GM23248 (cell line): ENCODE results near the gene RFX2. TPM values are rescaled to one million over a fixed set of nuclear protein-coding genes. Genes with fewer than 3 reads are reported as not detected.
"Not testable (repeated sequence)": the region's sequence is repeated elsewhere in the genome, so short reads cannot be mapped to it uniquely, and the experiment has no call there.

ENCODE experiments used
- DNase-seq: peaks from one replicate; pipeline ENCODE4 v3.0.0-alpha.2; 2015
- H2AFZ ChIP-seq: fragments of 200-600 bp; sonication (generic); 2 replicates; pipeline ENCODE4 v1.6.1; 2016; ENCODE audit warnings: antibody characterized with exemption
- H3F3A ChIP-seq: fragments of 200-600 bp; sonication (generic); 2 replicates; pipeline ENCODE4 v1.6.1; 2016; ENCODE audit warnings: mild to moderate bottlenecking, antibody characterized with exemption, mixed run types; ENCODE audit not compliant: insufficient read depth
- H3K27ac ChIP-seq: fragments of 200-600 bp; sonication (generic); 2 replicates; pipeline ENCODE4 v1.5.1; 2016; ENCODE audit warnings: mild to moderate bottlenecking
- H3K27me3 ChIP-seq: fragments of 200-600 bp; sonication (generic); replicated peaks from 2 replicates; pipeline ENCODE4 v1.6.1; 2016; ENCODE audit warnings: mild to moderate bottlenecking; ENCODE audit not compliant: insufficient read depth
- H3K36me3 ChIP-seq: fragments of 200-600 bp; sonication (generic); 2 replicates; pipeline ENCODE4 v1.6.1; 2016; ENCODE audit warnings: low read depth, mild to moderate bottlenecking
- H3K4me1 ChIP-seq: fragments of 200-600 bp; sonication (generic); 2 replicates; pipeline ENCODE4 v1.6.1; 2016; ENCODE audit warnings: mild to moderate bottlenecking; ENCODE audit not compliant: insufficient read depth
- H3K4me2 ChIP-seq: fragments of 200-600 bp; sonication (generic); one replicate; pipeline ENCODE4 v1.6.1; 2016; ENCODE audit warnings: mild to moderate bottlenecking; ENCODE audit not compliant: unreplicated experiment
- H3K4me3 ChIP-seq: fragments of 200-600 bp; sonication (generic); 2 replicates; pipeline ENCODE4 v1.5.1; 2016; ENCODE audit warnings: mild to moderate bottlenecking
- H3K79me2 ChIP-seq: fragments of 200-600 bp; sonication (generic); 2 replicates; pipeline ENCODE4 v1.6.1; 2016; ENCODE audit warnings: mild to moderate bottlenecking; ENCODE audit not compliant: insufficient read depth
- H3K9ac ChIP-seq: fragments of 200-600 bp; sonication (generic); 2 replicates; pipeline ENCODE4 v1.6.1; 2016; ENCODE audit warnings: mild to moderate bottlenecking
- H3K9me2 ChIP-seq: fragments of 200-600 bp; sonication (generic); 2 replicates; pipeline ENCODE4 v1.6.1; 2016; ENCODE audit warnings: mixed run types, mild to moderate bottlenecking, moderate library complexity; ENCODE audit not compliant: insufficient read depth
- H3K9me3 ChIP-seq: fragments of 200-600 bp; sonication (generic); one replicate; pipeline ENCODE4 v1.6.1; 2017; ENCODE audit warnings: low read depth
- H4K20me1 ChIP-seq: fragments of 200-600 bp; sonication (generic); 2 replicates; pipeline ENCODE4 v1.6.0; 2016; ENCODE audit not compliant: insufficient read depth
- EZH2 ChIP-seq: fragments of 200-600 bp; sonication (generic); IDR thresholded peaks from 2 replicates; pipeline ENCODE4 v1.6.1; 2018; ENCODE audit warnings: antibody characterized with exemption, mild to moderate bottlenecking; ENCODE audit not compliant: insufficient read depth, poor library complexity, severe bottlenecking
- EZH2phosphoT487 ChIP-seq: fragments of 200-600 bp; sonication (generic); IDR thresholded peaks from 2 replicates; pipeline ENCODE4 v1.6.1; 2018; ENCODE audit warnings: antibody characterized with exemption, moderate library complexity, mild to moderate bottlenecking, low read depth; ENCODE audit not compliant: insufficient read depth
- WGBS, 2 experiments: methylation state at CpG; one replicate each; pipeline ENCODE4 v1.1.6; 2015 to 2017; ENCODE audit warnings: low lambda C conversion rate in 2 of 2, low coverage in 1 of 2; ENCODE audit errors: missing lambda C conversion rate in 2 of 2; 5-methylcytosine and 5-hydroxymethylcytosine counted together
- in situ Hi-C: fragments of 300-500 bp; cut with MboI; formaldehyde crosslinking; loops from 2 replicates; pipeline ENCODE4 v1.15.0; 2020
- polyA plus RNA-seq: library from polyadenylated mRNA; unstranded; fragments of >200 nt; fragmentation: Nextera tagmentation; extraction: Ambion mirVana; gene quantifications from 2 replicates; pipeline ENCODE4 v1.2.1, GENCODE V29; 2016
- total RNA-seq: library from RNA; depleted of rRNA; stranded (reverse); fragments of >200 nt; shearing (Covaris generic); gene quantifications from 2 replicates; pipeline ENCODE4 v1.2.3, GENCODE V29; 2014

Gene RFX2
- total and polyA plus RNA-seq, 2 experiments from 2014 or later: 11.3 to 13.1 TPM

- H3K27ac ChIP-seq: peak overlapping the region; percentile 74
- peaks cover 100% of the 10 kb centered on the region for H3K79me2 ChIP-seq
- peaks cover 7% of the 10 kb centered on the region; the same call in 1 of the 2 replicates for H4K20me1 ChIP-seq
- H3F3A ChIP-seq: peaks cover 27% of the 10 kb centered on the region
- peak; percentile 86 for DNase-seq
- H3K4me3 ChIP-seq: peak overlapping the region; percentile 50
- in situ Hi-C loops: no loop called here
- no peaks in the 10 kb centered on the region for H3K36me3 ChIP-seq
- H3K4me2 ChIP-seq: peak overlapping the region; percentile 80
- 10 to 14% methylated on average over 8 of the region's 8 CpGs for WGBS, 2 experiments
- no peaks in the 10 kb centered on the region for H3K27me3 ChIP-seq
- peaks cover 42% of the 10 kb centered on the region for H3K4me1 ChIP-seq
- TF ChIP-seq EZH2 (no peak), EZH2phosphoT487 (no peak)
- H3K9ac ChIP-seq: peak overlapping the region; percentile 50
- no peaks in the 10 kb centered on the region for H3K9me3 ChIP-seq
- H2AFZ ChIP-seq: no peak overlapping the region
- no peaks in the 10 kb centered on the region for H3K9me2 ChIP-seq
Measured at GRCh38 chr19:5966215-5966614, 144.1 kb downstream of the RFX2 start.

GRCh38 chr19:5964816-5965565 is 145.3 kb downstream of the RFX2 start:
- no peak overlapping the region for H3K4me2 ChIP-seq
- no peaks in the 10 kb centered on the region for H3K27me3 ChIP-seq
- H3K9me3 ChIP-seq: no peaks in the 10 kb centered on the region
- no peak overlapping the region for H3K27ac ChIP-seq
- H4K20me1 ChIP-seq: 0 out of 2 replicates have a peak, but pooled peaks cover 4% of the 10 kb centered on the region
- in situ Hi-C loops: no loop called here
- H3K36me3 ChIP-seq: no peaks in the 10 kb centered on the region
- peaks cover 27% of the 10 kb centered on the region for H3F3A ChIP-seq
- H3K9me2 ChIP-seq: no peaks in the 10 kb centered on the region
- peaks cover 100% of the 10 kb centered on the region for H3K79me2 ChIP-seq
- no peak for TF ChIP-seq EZH2phosphoT487
- TF ChIP-seq EZH2: no peak
- WGBS, 2 experiments: 92 to 95% methylated on average over 3 to 5 of the region's 5 CpGs
- no peak overlapping the region for H2AFZ ChIP-seq
- peaks cover 42% of the 10 kb centered on the region for H3K4me1 ChIP-seq
- no peak overlapping the region for H3K4me3 ChIP-seq
- no peak for DNase-seq
- no peak overlapping the region for H3K9ac ChIP-seq

GRCh38 chr19:5963855-5964254 is 146.4 kb downstream of the RFX2 start:
- no peak overlapping the region for H3K27ac ChIP-seq
- H2AFZ ChIP-seq: no peak overlapping the region
- H3K9ac ChIP-seq: no peak overlapping the region
- TF ChIP-seq EZH2 (no peak), EZH2phosphoT487 (no peak)
- H3K9me2 ChIP-seq: no peaks in the 10 kb centered on the region
- WGBS, 2 experiments: 95 to 96% methylated on average over 6 to 7 of the region's 7 CpGs
- DNase-seq: no peak
- H3K9me3 ChIP-seq: no peaks in the 10 kb centered on the region
- peaks cover 4% of the 10 kb centered on the region; the same call in 1 of the 2 replicates for H4K20me1 ChIP-seq
- no peaks in the 10 kb centered on the region for H3K27me3 ChIP-seq
- H3K4me1 ChIP-seq: peaks cover 42% of the 10 kb centered on the region
- no peak overlapping the region for H3K4me2 ChIP-seq
- H3K79me2 ChIP-seq: peaks cover 100% of the 10 kb centered on the region
- H3K36me3 ChIP-seq: no peaks in the 10 kb centered on the region
- peaks cover 23% of the 10 kb centered on the region for H3F3A ChIP-seq
- in situ Hi-C loops: no loop called here
- H3K4me3 ChIP-seq: no peak overlapping the region

- 96 to 99% methylated on average over 6 of the region's 6 CpGs for WGBS, 2 experiments
- H3K4me2 ChIP-seq, H3K36me3 ChIP-seq, in situ Hi-C loops, H3K4me3 ChIP-seq, H3K9me2 ChIP-seq, H4K20me1 ChIP-seq, H2AFZ ChIP-seq, H3K9ac ChIP-seq, H3K27me3 ChIP-seq, H3K9me3 ChIP-seq, DNase-seq: not testable (repeated sequence)
- peak overlapping the region; percentile 80; the same call in 1 of the 2 replicates for H3K27ac ChIP-seq
- H3K79me2 ChIP-seq: peaks cover 100% of the 10 kb centered on the region
- peaks cover 23% of the 10 kb centered on the region for H3F3A ChIP-seq
- peaks cover 42% of the 10 kb centered on the region for H3K4me1 ChIP-seq
Measured at GRCh38 chr19:5963259-5963658, 147.0 kb downstream of the RFX2 start.
